Measurements from ENCODE around the gene RAB35. TPM values are rescaled to one million over a fixed set of nuclear protein-coding genes. Genes with fewer than 3 reads are reported as not detected.

RAB35 gene
- total RNA-seq, 1 donor from 2014 or later: 52.2 TPM

DNA sequence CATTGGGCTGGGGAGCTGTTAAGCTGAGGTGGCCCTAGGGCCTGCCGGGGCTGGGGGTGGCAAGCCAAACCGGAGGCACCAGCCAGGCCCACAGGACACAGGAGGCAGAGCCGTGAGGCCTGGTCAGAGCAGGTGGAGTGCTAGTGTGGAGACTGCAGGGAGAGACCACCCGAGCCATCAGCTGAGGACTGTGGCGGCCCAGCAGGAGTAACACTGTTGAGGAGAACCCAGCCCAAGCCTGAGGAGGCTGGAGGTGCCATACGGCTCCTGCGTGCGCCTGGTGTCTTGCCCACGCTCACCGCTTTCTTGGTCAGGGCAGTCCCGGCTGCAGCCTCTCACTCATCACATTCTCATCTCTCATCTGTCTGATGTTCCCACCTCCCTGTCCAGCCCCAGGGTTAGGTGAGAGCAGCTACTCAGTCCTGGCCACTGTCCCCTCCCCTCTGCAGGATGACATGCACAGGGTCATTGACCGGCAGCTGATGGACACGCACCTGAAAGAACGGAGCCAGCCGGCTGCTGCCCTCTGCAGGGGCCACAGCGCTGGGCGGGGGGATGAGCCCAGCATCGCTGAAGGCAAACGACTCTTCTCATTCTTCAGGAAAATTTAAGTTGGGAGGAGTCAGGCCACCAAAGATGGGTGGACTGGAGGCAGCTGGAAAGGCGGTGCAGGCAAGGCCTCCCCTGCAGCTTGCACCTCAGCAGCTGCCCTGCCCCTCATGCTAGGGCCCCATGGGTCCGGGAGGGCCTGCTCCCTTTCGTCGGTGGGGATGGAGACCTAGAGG, 23.8 kb downstream of the RAB35 start:
- intact Hi-C loops (cut with DNase I): no loop called here
- DNase-seq (ENCODE audit: low spot score): no peak
- no peak for ATAC-seq

GRCh38 chr12:120091371-120092090, 25.0 kb downstream of the RAB35 start:
- no peak for DNase-seq (ENCODE audit: low spot score)
- no peak for ATAC-seq
- intact Hi-C loops (cut with DNase I): no loop called here

DNA sequence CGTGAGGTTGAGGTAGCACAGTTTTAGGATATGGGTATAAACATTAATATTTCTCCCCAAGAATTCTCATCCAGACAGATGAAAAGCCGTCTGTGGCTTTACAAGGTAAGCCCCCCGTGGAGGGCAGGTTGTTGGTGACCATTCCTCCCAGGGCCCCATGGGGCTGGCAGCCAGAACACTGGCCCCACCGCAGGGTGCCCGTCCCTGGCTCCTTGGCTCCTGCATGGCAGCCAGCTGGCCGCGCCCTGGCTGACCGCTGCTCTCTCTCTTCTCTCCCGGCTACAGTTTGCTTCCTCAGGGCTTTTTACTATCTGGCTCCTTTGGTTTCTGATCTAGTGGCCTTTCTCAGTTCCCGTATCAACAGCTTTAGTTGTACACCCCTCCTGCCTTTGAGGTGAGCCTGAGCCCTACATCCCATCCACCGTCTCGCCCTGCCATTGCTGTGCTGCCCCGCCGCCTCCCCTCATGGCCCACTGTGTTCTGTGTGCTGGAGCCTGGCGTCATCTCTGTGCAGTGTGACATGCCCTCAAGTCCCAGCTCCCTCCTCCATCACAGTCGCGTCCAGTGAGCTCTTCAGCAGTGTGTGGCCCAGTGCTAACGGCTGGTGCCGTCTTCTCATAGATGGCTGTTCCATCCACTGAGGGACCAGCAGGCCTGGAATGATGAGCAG, 25.8 kb downstream of the RAB35 start:
- DNase-seq (ENCODE audit: low spot score) (no peak), ATAC-seq (no peak)
- intact Hi-C loops (cut with DNase I): no loop called here

GRCh38 chr12:120090206-120090605, 26.3 kb downstream of the RAB35 start:
- intact Hi-C loops (cut with DNase I): no loop called here
- ATAC-seq: no peak
- DNase-seq (ENCODE audit: low spot score): no peak

DNA sequence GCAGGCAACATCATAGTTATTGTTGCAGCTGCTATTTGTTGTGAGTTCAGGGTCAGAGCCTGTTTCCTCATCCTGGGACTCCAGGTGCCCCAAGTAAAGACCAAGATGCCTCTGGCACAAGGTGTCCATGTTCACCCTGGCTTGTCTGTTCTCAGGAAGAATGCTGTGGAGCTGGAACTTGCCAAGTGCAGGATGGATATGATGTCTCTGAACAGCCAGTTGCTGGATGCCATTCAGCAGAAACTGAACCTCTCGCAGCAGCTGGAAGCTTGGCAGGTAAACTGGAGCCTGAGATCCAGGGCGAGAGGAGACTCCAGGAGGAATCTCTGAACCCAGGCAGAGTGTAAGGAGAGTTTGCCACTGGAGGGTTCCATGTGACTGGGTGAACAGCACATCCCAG, 26.8 kb downstream of the RAB35 start:
- intact Hi-C loops (cut with DNase I): no loop called here
- no peak for ATAC-seq
- no peak for DNase-seq (ENCODE audit: low spot score)

- intact Hi-C loops (cut with DNase I): no loop called here
- DNase-seq (ENCODE audit: low spot score) (no peak), ATAC-seq (no peak)
Measured at GRCh38 chr12:120089105-120089504, 27.4 kb downstream of the RAB35 start.

DNA sequence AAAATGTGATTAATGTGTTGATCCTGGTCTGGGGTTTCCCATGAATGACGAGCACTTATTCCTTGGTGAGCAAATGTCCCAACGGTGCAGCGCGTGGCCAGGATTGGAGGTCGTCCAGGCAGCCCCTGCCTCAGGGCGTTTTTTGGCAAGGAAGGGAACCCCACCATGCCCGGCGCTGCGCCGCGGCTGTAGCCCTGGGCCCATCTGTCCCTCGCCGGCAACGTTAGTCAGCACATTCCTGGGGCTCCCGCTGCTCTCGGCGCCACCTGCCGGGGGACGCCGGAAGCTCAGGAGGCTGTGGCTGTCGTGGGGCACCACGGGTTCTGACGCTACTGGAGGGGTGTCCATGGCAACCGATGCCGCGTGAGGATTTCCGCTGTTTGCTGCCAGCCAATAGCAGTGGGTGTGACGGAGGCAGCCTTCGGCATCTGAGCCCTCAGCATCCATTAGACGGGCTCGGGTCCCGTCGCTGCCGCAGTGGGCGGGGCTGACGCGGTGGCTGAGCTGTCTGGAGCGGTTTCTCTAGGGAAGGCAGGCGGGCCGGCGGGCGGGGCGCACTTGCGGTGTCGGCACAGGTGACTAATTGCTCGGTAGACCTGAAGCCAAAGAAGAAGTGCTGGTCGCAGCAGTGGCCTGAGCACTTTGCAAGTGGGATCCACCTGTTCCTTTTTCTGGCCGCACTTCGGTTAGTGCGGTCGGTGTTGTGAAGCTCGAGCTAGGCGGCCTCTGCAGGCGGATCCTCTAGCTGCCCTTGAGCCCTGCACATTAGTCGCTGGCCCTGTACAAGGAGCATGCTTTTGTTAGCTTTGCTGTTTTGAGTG, 29.5 kb downstream of the RAB35 start:
- peak; percentile 98 for DNase-seq (ENCODE audit: low spot score)
- intact Hi-C loops (cut with DNase I): no loop called here
- ATAC-seq: peak; percentile 99

DNA sequence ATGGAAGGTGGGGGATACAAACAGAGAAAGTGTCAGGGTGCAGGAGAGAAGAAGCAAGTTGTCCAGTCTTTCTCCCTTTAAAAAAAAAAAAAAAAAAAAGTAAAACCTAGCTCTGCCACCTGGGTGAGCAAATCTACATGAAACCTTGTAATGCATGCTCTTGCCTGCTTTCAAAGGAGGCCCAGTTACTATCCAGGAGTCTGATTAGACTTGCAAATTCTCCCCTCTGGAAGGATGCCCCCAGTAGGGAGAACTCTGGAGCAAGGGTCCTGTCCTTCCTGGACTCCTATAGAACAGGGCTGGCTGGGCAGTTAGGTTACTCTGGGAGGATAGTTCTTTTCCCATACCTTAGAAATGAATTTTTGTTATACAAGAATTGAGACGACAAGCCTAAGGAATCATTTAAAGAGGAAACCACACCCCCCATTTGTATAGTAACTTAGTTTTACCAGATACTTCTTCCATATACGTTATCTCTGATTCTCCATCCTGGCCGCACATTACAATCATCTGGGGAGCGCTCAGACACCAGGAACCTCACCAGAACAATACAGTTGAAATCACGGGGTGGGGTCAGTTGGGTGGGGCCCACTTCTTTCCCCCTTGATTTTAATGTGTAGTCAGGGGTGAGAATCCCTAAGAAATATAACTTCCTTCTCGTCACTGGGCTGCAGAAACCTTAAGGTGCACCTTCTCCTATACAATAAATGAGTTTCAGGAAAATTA, 30.5 kb downstream of the RAB35 start:
- DNase-seq (ENCODE audit: low spot score) (peak; percentile 23), ATAC-seq (no peak)
- intact Hi-C loops (cut with DNase I): no loop called here

DNA sequence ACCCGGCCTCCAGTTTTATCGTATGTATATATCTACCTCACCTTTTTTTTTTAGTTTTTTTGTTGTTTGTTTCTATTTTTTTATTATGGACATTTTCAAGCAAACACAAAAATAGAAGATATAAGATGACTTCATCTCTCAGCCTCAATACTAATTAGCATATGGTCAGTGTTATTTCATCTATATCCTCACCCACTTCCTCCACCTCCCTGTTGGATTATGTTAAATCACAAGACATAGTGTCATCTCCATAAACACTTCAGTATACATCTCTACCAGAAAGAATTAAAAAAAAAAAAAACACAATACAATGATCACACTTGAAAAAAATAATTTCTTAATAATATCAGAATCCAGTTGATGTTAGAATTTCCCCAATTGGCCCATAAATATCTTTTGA, 34.9 kb downstream of the RAB35 start:
- intact Hi-C loops (cut with DNase I): no loop called here
- DNase-seq (ENCODE audit: low spot score): no peak
- ATAC-seq: no peak

DNA sequence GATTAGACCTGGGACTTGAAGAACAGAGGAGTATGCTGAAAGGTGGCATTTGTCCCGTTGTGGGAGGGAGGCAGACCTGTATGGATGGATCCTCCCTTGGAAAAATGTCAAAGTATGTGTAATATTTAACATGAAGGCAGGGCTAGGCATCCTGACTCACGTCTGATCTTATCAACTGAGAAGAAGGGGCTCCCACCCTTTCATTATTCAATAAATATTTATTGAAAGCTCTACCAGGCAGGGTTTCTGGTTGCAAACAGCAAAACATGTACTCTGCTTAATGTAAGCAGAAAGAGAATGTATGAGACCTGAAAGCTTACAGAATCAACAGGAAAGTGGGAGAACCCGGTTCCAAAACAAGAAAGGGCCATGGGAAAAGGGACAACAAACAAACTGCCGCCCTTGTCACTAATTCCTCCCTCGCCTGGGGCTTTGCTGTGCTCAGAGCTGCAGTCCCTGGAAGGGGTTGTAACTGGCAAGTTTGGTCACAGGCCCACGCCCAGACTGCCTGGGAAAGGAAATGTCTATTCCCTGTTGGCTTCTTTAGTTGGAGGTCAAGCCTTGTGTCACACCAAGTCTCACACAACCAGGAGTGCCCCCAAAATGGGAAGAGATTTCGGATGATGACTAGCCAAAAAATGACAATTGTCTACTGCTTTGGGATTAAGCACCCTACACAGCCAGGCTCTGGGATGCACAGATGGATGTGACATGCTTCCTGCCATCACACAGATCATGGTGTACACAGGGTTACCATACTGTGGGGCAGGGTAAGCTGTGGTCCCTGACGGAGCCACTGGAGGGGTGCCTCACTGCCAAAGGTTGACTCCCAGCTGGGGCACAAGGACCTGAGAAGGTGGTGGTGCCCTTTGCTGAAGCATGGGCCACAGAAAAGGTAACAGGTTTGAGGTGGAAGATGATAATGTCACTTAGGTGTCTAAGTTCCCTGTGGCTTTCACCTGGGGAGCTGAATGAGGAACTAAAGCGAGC, 36.8 kb downstream of the RAB35 start:
- DNase-seq (ENCODE audit: low spot score) (peak; percentile 48), ATAC-seq (no peak)
- intact Hi-C loops (cut with DNase I): no loop called here

DNA sequence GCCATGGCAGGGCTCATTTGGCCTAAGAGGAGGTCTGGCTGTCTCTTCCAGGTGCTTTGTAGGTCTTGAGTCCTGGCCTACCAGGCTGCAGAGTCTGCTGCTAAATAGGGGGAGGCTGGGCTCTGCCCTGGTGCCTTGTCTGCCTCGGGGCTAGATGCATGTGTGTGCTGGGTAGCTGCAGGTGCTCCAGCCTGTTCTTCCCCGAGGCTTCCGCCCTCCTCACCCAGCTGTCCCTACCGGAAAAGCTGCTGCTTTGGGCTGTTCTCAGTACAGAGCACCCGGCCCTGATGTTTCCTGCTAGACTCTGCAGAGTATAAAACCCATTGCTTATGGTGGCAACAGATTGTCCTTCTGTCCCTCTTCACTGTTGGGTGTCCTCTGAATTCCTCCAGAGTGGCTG, 37.7 kb downstream of the RAB35 start:
- no peak for ATAC-seq
- intact Hi-C loops (cut with DNase I): no loop called here
- peak; percentile 21 for DNase-seq (ENCODE audit: low spot score)

GRCh38 chr12:120077260-120077659, 39.3 kb downstream of the RAB35 start:
- intact Hi-C loops (cut with DNase I): no loop called here
- ATAC-seq (no peak), DNase-seq (ENCODE audit: low spot score) (no peak)

- intact Hi-C loops (cut with DNase I): no loop called here
- DNase-seq (ENCODE audit: low spot score): no peak
- ATAC-seq: no peak
Measured at GRCh38 chr12:120076651-120077050, 39.9 kb downstream of the RAB35 start.

- ATAC-seq: no peak
- intact Hi-C loops (cut with DNase I): no loop called here
- DNase-seq (ENCODE audit: low spot score): no peak
Measured at GRCh38 chr12:120075034-120075616, 41.4 kb downstream of the RAB35 start.

GRCh38 chr12:120072472-120073249, 43.9 kb downstream of the RAB35 start:
- intact Hi-C loops (cut with DNase I): no loop called here
- ATAC-seq (no peak), DNase-seq (ENCODE audit: low spot score) (no peak)

DNA sequence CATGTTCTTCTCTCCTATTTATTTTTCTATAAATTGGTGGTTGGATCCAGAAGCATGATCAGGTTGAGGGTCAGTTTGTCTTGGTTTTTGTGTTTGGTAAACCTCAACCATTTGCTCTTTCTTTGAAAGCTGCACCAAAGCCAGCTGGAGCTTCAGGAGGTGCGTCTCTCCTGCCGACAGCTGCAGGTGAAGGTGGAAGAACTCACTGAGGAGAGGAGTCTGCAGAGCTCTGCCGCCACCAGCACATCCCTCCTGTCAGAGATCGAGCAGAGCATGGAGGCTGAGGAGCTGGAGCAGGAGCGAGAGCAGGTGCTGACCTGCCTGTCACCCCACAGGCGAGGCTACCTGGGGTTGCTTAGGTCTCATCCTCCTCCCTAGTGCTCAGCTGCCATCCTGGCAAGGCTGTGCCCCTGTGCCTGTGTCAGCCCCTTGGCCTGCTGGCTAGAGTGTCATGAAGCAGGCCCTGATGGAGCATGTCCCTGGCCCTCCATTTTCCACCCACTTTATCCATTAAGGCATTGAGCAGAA, 45.0 kb downstream of the RAB35 start:
- DNase-seq (ENCODE audit: low spot score) (no peak), ATAC-seq (no peak)
- intact Hi-C loops (cut with DNase I): no loop called here

Measured in sciatic nerve (tissue), 2 donors.